ENCODE measurements around the gene GRHL3. TPM values are rescaled to one million over a fixed set of nuclear protein-coding genes. Genes with fewer than 3 reads are reported as not detected.
"Not testable (repeated sequence)": the region's sequence is repeated elsewhere in the genome, so short reads cannot be mapped to it uniquely, and the experiment has no call there.

GRHL3 gene
- not detected for total RNA-seq
- polyA plus RNA-seq (2013, experiment 1 of 2) = not detected
- polyA plus RNA-seq (2013, experiment 2 of 2) = not detected
- total RNA-seq = 0 to 0.40 (median 0) reads per million in 172 experiments

- H3K4me3 ChIP-seq (ENCODE audit: low read length) = peak within 1 kb of the TSS; percentile 13
- H3K36me3 Mint-ChIP-seq (ENCODE audit: low read depth) = no peaks in the 10 kb centered on the region
Observed at GRCh38 chr1:24319312-24319863, at the start of gene GRHL3. Gene GRHL3 (plus strand): TSS chr1:24319357. CDS start chr1:24319552, 195 bp downstream.

GRCh38 chr1:24274203-24275103, 44.7 kb upstream of the GRHL3 start:
- not testable (repeated sequence) for H3K27me3 ChIP-seq (ENCODE audit: control insufficient read depth in 1 of 2, insufficient read depth in 2 of 2, low read length in 2 of 2)

More at GRCh38 chr1:24319312-24319863, at the start of gene GRHL3:
- intact Hi-C loops (cut with DNase I, micrococcal nuclease) = no loop called here
- ChIA-PET CTCF (interaction anchor here (1.2 kb wide), 1 partner anchor 11 kb away, joined by 3 read pairs; no protein-coding TSS in a partner anchor), POLR2A (interaction anchor here (0.6 kb wide), 1 partner anchor 19 kb away, joined by 3 read pairs; no protein-coding TSS in a partner anchor)
- no peaks in the 10 kb centered on the region for H3K9me3 ChIP-seq (ENCODE audit: control insufficient read depth in 1 of 2, insufficient read depth in 1 of 2, low read length in 2 of 2)
- peaks cover 56% of the 10 kb centered on the region for H3K4me1 Mint-ChIP-seq (ENCODE audit: low read depth)
- H3K27ac ChIP-seq (ENCODE audit: low read depth in 1 of 2, low read length in 2 of 2) = no peak within 1 kb of the TSS
- peaks cover 50% of the 10 kb centered on the region for H3K27me3 Mint-ChIP-seq
- ATAC-seq (ENCODE audit: poor library complexity) (peak; percentile 27), DNase-seq (peak in 8 of 14 experiments; percentile 7 to 54 (median 16))
- peaks cover 20 to 42% of the 10 kb centered on the region in 2 experiments for H3K27me3 ChIP-seq (ENCODE audit: control insufficient read depth in 1 of 2, insufficient read depth in 2 of 2, low read length in 2 of 2)
- peak within 1 kb of the TSS; percentile 65 for H3K4me3 Mint-ChIP-seq
- no peak for TF ChIP-seq CTCF (IDR thresholded peaks at IDR 0.05)
- no peaks in the 10 kb centered on the region for H3K9me3 Mint-ChIP-seq
- H3K36me3 ChIP-seq (ENCODE audit: insufficient read depth, low read length) = no peaks in the 10 kb centered on the region
- peaks cover 46% of the 10 kb centered on the region for H3K4me1 ChIP-seq (ENCODE audit: insufficient read depth, low read length)
- H3K27ac Mint-ChIP-seq = no peak within 1 kb of the TSS

GRCh38 chr1:24275104-24275410, 44.1 kb upstream of the GRHL3 start:
- peaks cover 0 to 9% of the 10 kb centered on the region in 2 experiments for H3K27me3 ChIP-seq (ENCODE audit: control insufficient read depth in 1 of 2, insufficient read depth in 2 of 2, low read length in 2 of 2)
- no peak for DNase-seq
- ChIA-PET CTCF (no interaction called here), POLR2A (no interaction called here)
- ATAC-seq (ENCODE audit: poor library complexity) = no peak
- no peaks in the 10 kb centered on the region for H3K36me3 ChIP-seq (ENCODE audit: insufficient read depth, low read length)
- intact Hi-C loops (cut with DNase I, micrococcal nuclease) = no loop called here
- no peak for TF ChIP-seq CTCF (IDR thresholded peaks at IDR 0.05)
- H3K9me3 ChIP-seq (ENCODE audit: control insufficient read depth in 1 of 2, insufficient read depth in 1 of 2, low read length in 2 of 2) = no peaks in the 10 kb centered on the region
- H3K27ac Mint-ChIP-seq = no peak overlapping the region
- H3K4me3 Mint-ChIP-seq = no peak overlapping the region
- no peaks in the 10 kb centered on the region for H3K36me3 Mint-ChIP-seq (ENCODE audit: low read depth)
- H3K27me3 Mint-ChIP-seq = peaks cover 60% of the 10 kb centered on the region
- H3K4me1 Mint-ChIP-seq (ENCODE audit: low read depth) = peaks cover 5% of the 10 kb centered on the region
- H3K4me3 ChIP-seq (ENCODE audit: low read length) = no peak overlapping the region
- H3K27ac ChIP-seq (ENCODE audit: low read depth in 1 of 2, low read length in 2 of 2) = no peak overlapping the region
- H3K4me1 ChIP-seq (ENCODE audit: insufficient read depth, low read length) = no peaks in the 10 kb centered on the region
- H3K9me3 Mint-ChIP-seq = peaks cover 7% of the 10 kb centered on the region

More at GRCh38 chr1:24274203-24275103, 44.7 kb upstream of the GRHL3 start:
- intact Hi-C loops (cut with DNase I, micrococcal nuclease); H3K4me1 Mint-ChIP-seq (ENCODE audit: low read depth); H3K36me3 Mint-ChIP-seq (ENCODE audit: low read depth); H3K4me3 Mint-ChIP-seq; POLR2A ChIA-PET; H3K4me3 ChIP-seq (ENCODE audit: low read length); DNase-seq; H3K4me1 ChIP-seq (ENCODE audit: insufficient read depth, low read length); H3K9me3 ChIP-seq (ENCODE audit: control insufficient read depth in 1 of 2, insufficient read depth in 1 of 2, low read length in 2 of 2); H3K27ac ChIP-seq (ENCODE audit: low read depth in 1 of 2, low read length in 2 of 2); CTCF ChIA-PET; H3K27ac Mint-ChIP-seq; H3K36me3 ChIP-seq (ENCODE audit: insufficient read depth, low read length); ATAC-seq (ENCODE audit: poor library complexity): not testable (repeated sequence)
- Mint-ChIP-seq H3K27me3 (peaks cover 65% of the 10 kb centered on the region), H3K9me3 (peaks cover 10% of the 10 kb centered on the region)

All from CD4-positive, alpha-beta T cell (primary cell).